Stomach (tissue), 4 donors: ENCODE data around the gene ZNF511.

Experiments used
- EP300 ChIP-seq: sonication (generic); formaldehyde crosslinking; IDR thresholded peaks from one replicate; pipeline ENCODE4 v1.6.1; 2017; ENCODE audit warnings: antibody characterized with exemption
- POLR2A ChIP-seq, 4 donors: fragments of 450-650 bp; IDR thresholded peaks; one replicate each; pipeline ENCODE4 v1.6.1; 2016; ENCODE audit warnings: antibody characterized with exemption in 4 of 4, control low read depth in 2 of 4, mild to moderate bottlenecking in 1 of 4, moderate library complexity in 1 of 4
- TF ChIP-seq, protein P1 (sequence below), 7 experiments: fragments of 450-650 bp in 4 of 7; fragments of 200-600 bp in 3 of 7; sonication (generic) in 3 of 7; IDR thresholded peaks; one replicate each; pipeline ENCODE4 v1.5.1; 2016 to 2019; ENCODE audit warnings: antibody characterized with exemption in 7 of 7, control low read depth in 2 of 7, mild to moderate bottlenecking in 1 of 7

DNA sequence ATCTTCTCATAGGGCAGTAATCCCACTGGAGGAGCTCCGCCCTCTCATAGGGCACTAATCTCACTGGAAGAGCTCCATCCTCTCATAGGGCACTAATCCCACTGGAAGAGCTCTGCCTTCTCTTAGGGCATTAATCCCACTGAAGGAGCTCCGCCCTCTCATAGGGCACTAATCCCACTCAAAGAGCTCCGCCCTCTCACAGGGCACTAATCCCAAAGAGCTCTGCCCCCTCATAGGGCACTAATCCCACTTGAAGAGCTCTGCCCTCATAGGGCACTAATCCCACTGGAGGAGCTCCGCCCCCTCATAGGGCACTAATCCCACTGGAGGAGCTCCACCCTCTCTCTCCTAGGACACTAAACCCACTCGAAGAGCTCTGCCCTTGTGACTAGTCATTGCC is 52.5 kb downstream of the ZNF511 start:
- TF ChIP-seq, protein P1, sequence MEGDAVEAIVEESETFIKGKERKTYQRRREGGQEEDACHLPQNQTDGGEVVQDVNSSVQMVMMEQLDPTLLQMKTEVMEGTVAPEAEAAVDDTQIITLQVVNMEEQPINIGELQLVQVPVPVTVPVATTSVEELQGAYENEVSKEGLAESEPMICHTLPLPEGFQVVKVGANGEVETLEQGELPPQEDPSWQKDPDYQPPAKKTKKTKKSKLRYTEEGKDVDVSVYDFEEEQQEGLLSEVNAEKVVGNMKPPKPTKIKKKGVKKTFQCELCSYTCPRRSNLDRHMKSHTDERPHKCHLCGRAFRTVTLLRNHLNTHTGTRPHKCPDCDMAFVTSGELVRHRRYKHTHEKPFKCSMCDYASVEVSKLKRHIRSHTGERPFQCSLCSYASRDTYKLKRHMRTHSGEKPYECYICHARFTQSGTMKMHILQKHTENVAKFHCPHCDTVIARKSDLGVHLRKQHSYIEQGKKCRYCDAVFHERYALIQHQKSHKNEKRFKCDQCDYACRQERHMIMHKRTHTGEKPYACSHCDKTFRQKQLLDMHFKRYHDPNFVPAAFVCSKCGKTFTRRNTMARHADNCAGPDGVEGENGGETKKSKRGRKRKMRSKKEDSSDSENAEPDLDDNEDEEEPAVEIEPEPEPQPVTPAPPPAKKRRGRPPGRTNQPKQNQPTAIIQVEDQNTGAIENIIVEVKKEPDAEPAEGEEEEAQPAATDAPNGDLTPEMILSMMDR (IDR thresholded peaks at IDR 0.05) = no peak
- TF ChIP-seq POLR2A (IDR thresholded peaks at IDR 0.05) (no peak), EP300 (no peak)
